ENCODE data around the gene TAF1A. TPM values are rescaled to one million over a fixed set of nuclear protein-coding genes. Genes with fewer than 3 reads are reported as not detected.
A peak's percentile ranks its signal among the peaks of the same experiment; 100 is the strongest.

TAF1A gene
- total RNA-seq, 1 experiment from 2014 or later: 12.9 TPM

GRCh38 chr1:222547260-222547614 is 42.5 kb downstream of the TAF1A start (continued):
- TF ChIP-seq, protein P1, sequence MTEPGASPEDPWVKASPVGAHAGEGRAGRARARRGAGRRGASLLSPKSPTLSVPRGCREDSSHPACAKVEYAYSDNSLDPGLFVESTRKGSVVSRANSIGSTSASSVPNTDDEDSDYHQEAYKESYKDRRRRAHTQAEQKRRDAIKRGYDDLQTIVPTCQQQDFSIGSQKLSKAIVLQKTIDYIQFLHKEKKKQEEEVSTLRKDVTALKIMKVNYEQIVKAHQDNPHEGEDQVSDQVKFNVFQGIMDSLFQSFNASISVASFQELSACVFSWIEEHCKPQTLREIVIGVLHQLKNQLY (CRISPR knock-in tag; IDR thresholded peaks at IDR 0.05): no peak
- TF ChIP-seq E2F4 (CRISPR knock-in tag; IDR thresholded peaks at IDR 0.05; ENCODE audit: borderline replicate concordance, low read depth): no peak

- POLR2A ChIA-PET: no interaction called here
- Mint-ChIP-seq H3K4me1 (0 out of 2 replicates have a peak, but pooled peaks cover 6% of the 10 kb centered on the region), H3K27ac (no peak overlapping the region), H3K4me3 (no peak overlapping the region), H3K36me3 (no peaks in the 10 kb centered on the region), H3K27me3 (ENCODE audit: low read depth) (no peaks in the 10 kb centered on the region), H3K9me3 (no peaks in the 10 kb centered on the region)
- TF ChIP-seq FOXP1 (CRISPR knock-in tag; IDR thresholded peaks at IDR 0.05; ENCODE audit: borderline replicate concordance) (no peak), ATF1 (CRISPR knock-in tag; IDR thresholded peaks at IDR 0.05) (no peak), E2F5 (CRISPR knock-in tag; IDR thresholded peaks at IDR 0.05) (no peak), TEAD1 (CRISPR knock-in tag; IDR thresholded peaks at IDR 0.05) (no peak), GABPB1 (CRISPR knock-in tag; IDR thresholded peaks at IDR 0.05) (no peak), NFYB (CRISPR knock-in tag; conservative IDR thresholded peaks at IDR 0.05; ENCODE audit: low read depth) (no peak), FOXP4 (CRISPR knock-in tag; IDR thresholded peaks at IDR 0.05) (no peak), ZNF263 (CRISPR knock-in tag; IDR thresholded peaks at IDR 0.05; ENCODE audit: low read depth) (no peak)
- DNase-seq (ENCODE audit: low spot score) (no peak), ATAC-seq (0 out of 2 replicates have a peak, but pooled peaks have one; percentile 13)
- CTCF ChIA-PET: interaction anchor here (2.7 kb wide), 1 partner anchor 81 kb away, joined by 12 read pairs; no protein-coding TSS in a partner anchor
Measured at GRCh38 chr1:222546548-222547259, 43.0 kb downstream of the TAF1A start.

DNA sequence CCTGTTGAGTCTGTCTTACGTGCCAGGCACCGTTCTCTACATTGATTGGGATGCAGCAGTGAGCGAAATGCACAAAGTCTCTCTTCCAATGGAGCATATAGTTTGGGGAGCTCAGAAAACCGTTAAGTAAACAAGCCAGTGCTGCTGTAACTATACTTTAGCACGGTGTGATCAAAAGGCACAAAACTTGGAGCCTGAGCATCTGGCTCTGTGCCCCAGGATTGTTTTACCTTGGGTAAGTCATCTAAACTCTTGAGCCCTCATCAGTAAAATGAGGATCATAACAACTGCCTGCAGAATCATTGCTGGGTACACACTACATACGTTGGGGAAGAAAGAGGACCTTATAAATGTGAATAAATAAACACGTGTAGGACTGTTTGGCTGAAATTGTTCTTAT is 43.6 kb downstream of the TAF1A start:
- no peak for DNase-seq (ENCODE audit: low spot score)
- ChIA-PET POLR2A (no interaction called here), CTCF (interaction anchor here (2.7 kb wide), 1 partner anchor 81 kb away, joined by 12 read pairs; no protein-coding TSS in a partner anchor)
- Mint-ChIP-seq H3K27me3 (ENCODE audit: low read depth) (no peaks in the 10 kb centered on the region), H3K9me3 (no peaks in the 10 kb centered on the region), H3K4me3 (no peak overlapping the region), H3K36me3 (no peaks in the 10 kb centered on the region), H3K4me1 (0 out of 2 replicates have a peak, but pooled peaks cover 6% of the 10 kb centered on the region), H3K27ac (no peak overlapping the region)
- ATAC-seq: no peak
- no peak for TF ChIP-seq NR1H2 (CRISPR knock-in tag; IDR thresholded peaks at IDR 0.05)
- TF ChIP-seq, protein P2, sequence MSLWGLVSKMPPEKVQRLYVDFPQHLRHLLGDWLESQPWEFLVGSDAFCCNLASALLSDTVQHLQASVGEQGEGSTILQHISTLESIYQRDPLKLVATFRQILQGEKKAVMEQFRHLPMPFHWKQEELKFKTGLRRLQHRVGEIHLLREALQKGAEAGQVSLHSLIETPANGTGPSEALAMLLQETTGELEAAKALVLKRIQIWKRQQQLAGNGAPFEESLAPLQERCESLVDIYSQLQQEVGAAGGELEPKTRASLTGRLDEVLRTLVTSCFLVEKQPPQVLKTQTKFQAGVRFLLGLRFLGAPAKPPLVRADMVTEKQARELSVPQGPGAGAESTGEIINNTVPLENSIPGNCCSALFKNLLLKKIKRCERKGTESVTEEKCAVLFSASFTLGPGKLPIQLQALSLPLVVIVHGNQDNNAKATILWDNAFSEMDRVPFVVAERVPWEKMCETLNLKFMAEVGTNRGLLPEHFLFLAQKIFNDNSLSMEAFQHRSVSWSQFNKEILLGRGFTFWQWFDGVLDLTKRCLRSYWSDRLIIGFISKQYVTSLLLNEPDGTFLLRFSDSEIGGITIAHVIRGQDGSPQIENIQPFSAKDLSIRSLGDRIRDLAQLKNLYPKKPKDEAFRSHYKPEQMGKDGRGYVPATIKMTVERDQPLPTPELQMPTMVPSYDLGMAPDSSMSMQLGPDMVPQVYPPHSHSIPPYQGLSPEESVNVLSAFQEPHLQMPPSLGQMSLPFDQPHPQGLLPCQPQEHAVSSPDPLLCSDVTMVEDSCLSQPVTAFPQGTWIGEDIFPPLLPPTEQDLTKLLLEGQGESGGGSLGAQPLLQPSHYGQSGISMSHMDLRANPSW (CRISPR knock-in tag; conservative IDR thresholded peaks at IDR 0.05; ENCODE audit: low read depth): no peak
- TF ChIP-seq FOXP1 (CRISPR knock-in tag; IDR thresholded peaks at IDR 0.05; ENCODE audit: borderline replicate concordance): no peak
- TF ChIP-seq ZNF121 (CRISPR knock-in tag; IDR thresholded peaks at IDR 0.05): no peak
- no peak for TF ChIP-seq ZBTB43 (CRISPR knock-in tag; IDR thresholded peaks at IDR 0.05)
- no peak for TF ChIP-seq CREB1 (CRISPR knock-in tag; IDR thresholded peaks at IDR 0.05)
- TF ChIP-seq IRF1 (CRISPR knock-in tag; IDR thresholded peaks at IDR 0.05): no peak
- no peak for TF ChIP-seq FOXK1 (CRISPR knock-in tag; IDR thresholded peaks at IDR 0.05)
- no peak for TF ChIP-seq ZNF219 (CRISPR knock-in tag; IDR thresholded peaks at IDR 0.05; ENCODE audit: borderline replicate concordance)
- no peak for TF ChIP-seq SMAD3 (CRISPR knock-in tag; IDR thresholded peaks at IDR 0.05; ENCODE audit: borderline replicate concordance)
- no peak for TF ChIP-seq TP53 (CRISPR knock-in tag; IDR thresholded peaks at IDR 0.05)

Measured in WTC11 (cell line).